Measurements from ENCODE around the gene NANOS1.
A peak's percentile ranks its signal among the peaks of the same experiment; 100 is the strongest.

Gene NANOS1

GRCh38 chr10:119080521-119081259, 51.2 kb downstream of the NANOS1 start, which contains the start of gene EIF3A:
EIF3A (minus strand) TSS chr10:119080817; CDS start chr10:119080676, 141 bp downstream.
- Mint-ChIP-seq H3K4me1 (peaks cover 20% of the 10 kb centered on the region), H3K27ac (peak within 1 kb of the TSS; percentile 94 to 99 (median 99)), H3K27me3 (ENCODE audit: low read depth) (no peaks in the 10 kb centered on the region), H3K9me3 (no peaks in the 10 kb centered on the region), H3K36me3 (ENCODE audit: low read depth) (peaks cover 12% of the 10 kb centered on the region), H3K4me3 (peak within 1 kb of the TSS; percentile 98 to 100 (median 98))
- no peak for TF ChIP-seq CTCF (IDR thresholded peaks at IDR 0.05; ENCODE audit: unreplicated experiment in 3 of 3)
